Measurements from ENCODE around the gene FAM222B. TPM values are rescaled to one million over a fixed set of nuclear protein-coding genes. Genes with fewer than 3 reads are reported as not detected.
A peak's percentile ranks its signal among the peaks of the same experiment; 100 is the strongest.

FAM222B gene
- total RNA-seq, result 10 to 100 TPM; 15.4 to 17.1 TPM

GRCh38 chr17:28842282-28843012 is at the start of gene FAM222B:
Gene FAM222B (minus strand): TSS chr17:28842790. CDS start chr17:28766667, 76,123 bp downstream.
- Mint-ChIP-seq H3K4me1 (ENCODE audit: low read depth) (peaks cover 28% of the 10 kb centered on the region), H3K9me3 (ENCODE audit: insufficient read depth) (no peaks in the 10 kb centered on the region), H3K4me3 (peak within 1 kb of the TSS; percentile 100), H3K27me3 (ENCODE audit: low read depth) (no peaks in the 10 kb centered on the region), H3K36me3 (ENCODE audit: low read depth) (peaks cover 16% of the 10 kb centered on the region), H3K27ac (peak within 1 kb of the TSS; percentile 97)
- ChIA-PET CTCF (interaction anchor here (0.6 to 4.8 kb wide), 20 partner anchors 9 to 306 kb away, joined by 3 to 37 read pairs (median 3); partner anchors contain the start of genes DHRS13, SDF2 and TLCD1), POLR2A (interaction anchor here (0.5 to 2.1 kb wide), 12 partner anchors 16 to 181 kb away, joined by 3 to 14 read pairs (median 5); partner anchors contain the start of genes FLOT2, RPL23A, SDF2 and SUPT6H)
- DNase-seq, result peak; percentile 90
- ATAC-seq, result peak; percentile 99

GRCh38 chr17:28892024-28892423 is 49.4 kb upstream of the FAM222B start:
- ATAC-seq (no peak), DNase-seq (no peak)
- ChIA-PET POLR2A (interaction anchor here (1.1 to 2.8 kb wide), 5 partner anchors 10 to 34 kb away, joined by 3 to 13 read pairs (median 9); partner anchors contain the start of gene DHRS13), CTCF (interaction anchor here (0.9 to 7.9 kb wide), 7 partner anchors 10 to 165 kb away, joined by 3 to 64 read pairs (median 19); partner anchors contain the start of genes DHRS13, NEK8 and TLCD1)
- Mint-ChIP-seq H3K36me3 (ENCODE audit: low read depth) (peaks cover 54% of the 10 kb centered on the region), H3K9me3 (ENCODE audit: insufficient read depth) (no peaks in the 10 kb centered on the region), H3K4me1 (ENCODE audit: low read depth) (peaks cover 65% of the 10 kb centered on the region), H3K4me3 (no peak overlapping the region), H3K27ac (peak overlapping the region; percentile 83), H3K27me3 (ENCODE audit: low read depth) (no peaks in the 10 kb centered on the region)

GRCh38 chr17:28891201-28891600 is 48.6 kb upstream of the FAM222B start:
- POLR2A ChIA-PET, result interaction anchor here (2.8 kb wide), 1 partner anchor 11 kb away, joined by 13 read pairs; the partner anchor contains the start of gene DHRS13
- peaks cover 52% of the 10 kb centered on the region for H3K36me3 Mint-ChIP-seq (ENCODE audit: low read depth)

GRCh38 chr17:28889996-28890395 is 47.4 kb upstream of the FAM222B start:
- Mint-ChIP-seq H3K9me3 (ENCODE audit: insufficient read depth) (no peaks in the 10 kb centered on the region), H3K4me1 (ENCODE audit: low read depth) (peaks cover 58% of the 10 kb centered on the region), H3K36me3 (ENCODE audit: low read depth) (peaks cover 49% of the 10 kb centered on the region), H3K27ac (peak overlapping the region; percentile 70), H3K27me3 (ENCODE audit: low read depth) (no peaks in the 10 kb centered on the region), H3K4me3 (peak overlapping the region; percentile 32)
- DNase-seq (no peak), ATAC-seq (peak; percentile 31)
- ChIA-PET CTCF (interaction anchor here (1.8 to 5.7 kb wide), 2 partner anchors 12 to 126 kb away, joined by 4 to 39 read pairs; partner anchors contain the start of gene DHRS13), POLR2A (no interaction called here)

More at GRCh38 chr17:28891201-28891600, 48.6 kb upstream of the FAM222B start:
- Mint-ChIP-seq H3K4me3 (no peak overlapping the region), H3K9me3 (ENCODE audit: insufficient read depth) (no peaks in the 10 kb centered on the region), H3K27ac (peak overlapping the region; percentile 83), H3K4me1 (ENCODE audit: low read depth) (peaks cover 63% of the 10 kb centered on the region), H3K27me3 (ENCODE audit: low read depth) (no peaks in the 10 kb centered on the region)
- no peak for ATAC-seq
- no peak for DNase-seq
- CTCF ChIA-PET, result interaction anchor here (0.9 to 5.7 kb wide), 4 partner anchors 11 to 141 kb away, joined by 3 to 39 read pairs (median 4); partner anchors contain the start of gene DHRS13

- ChIA-PET POLR2A (no interaction called here), CTCF (no interaction called here)
- peaks cover 57% of the 10 kb centered on the region for H3K4me1 Mint-ChIP-seq (ENCODE audit: low read depth)
- H3K9me3 Mint-ChIP-seq (ENCODE audit: insufficient read depth), result no peaks in the 10 kb centered on the region
- no peaks in the 10 kb centered on the region for H3K27me3 Mint-ChIP-seq (ENCODE audit: low read depth)
- H3K27ac Mint-ChIP-seq, result no peak overlapping the region
- DNase-seq (no peak), ATAC-seq (no peak)
- no peak overlapping the region for H3K4me3 Mint-ChIP-seq
- H3K36me3 Mint-ChIP-seq (ENCODE audit: low read depth), result peaks cover 54% of the 10 kb centered on the region
Observed at GRCh38 chr17:28888832-28889231, 46.2 kb upstream of the FAM222B start.

- H3K4me1 Mint-ChIP-seq (ENCODE audit: low read depth), result peaks cover 48% of the 10 kb centered on the region
- H3K27ac Mint-ChIP-seq, result no peak overlapping the region
- no peaks in the 10 kb centered on the region for H3K9me3 Mint-ChIP-seq (ENCODE audit: insufficient read depth)
- ChIA-PET POLR2A (no interaction called here), CTCF (no interaction called here)
- H3K27me3 Mint-ChIP-seq (ENCODE audit: low read depth), result no peaks in the 10 kb centered on the region
- H3K36me3 Mint-ChIP-seq (ENCODE audit: low read depth), result peaks cover 50% of the 10 kb centered on the region
- no peak overlapping the region for H3K4me3 Mint-ChIP-seq
- DNase-seq (no peak), ATAC-seq (no peak)
Observed at GRCh38 chr17:28887871-28888471, 45.4 kb upstream of the FAM222B start.

- Mint-ChIP-seq H3K27ac (no peak overlapping the region), H3K4me1 (ENCODE audit: low read depth) (peaks cover 30% of the 10 kb centered on the region), H3K4me3 (no peak overlapping the region), H3K9me3 (ENCODE audit: insufficient read depth) (no peaks in the 10 kb centered on the region), H3K36me3 (ENCODE audit: low read depth) (peaks cover 49% of the 10 kb centered on the region), H3K27me3 (ENCODE audit: low read depth) (no peaks in the 10 kb centered on the region)
- ATAC-seq, result no peak
- POLR2A ChIA-PET, result no interaction called here
- CTCF ChIA-PET, result no interaction called here
- no peak for DNase-seq
Observed at GRCh38 chr17:28885951-28886350, 43.4 kb upstream of the FAM222B start.

- ATAC-seq (no peak), DNase-seq (no peak)
- Mint-ChIP-seq H3K27me3 (ENCODE audit: low read depth) (no peaks in the 10 kb centered on the region), H3K36me3 (ENCODE audit: low read depth) (peaks cover 52% of the 10 kb centered on the region), H3K9me3 (ENCODE audit: insufficient read depth) (no peaks in the 10 kb centered on the region), H3K27ac (peak overlapping the region; percentile 67), H3K4me3 (no peak overlapping the region), H3K4me1 (ENCODE audit: low read depth) (peaks cover 24% of the 10 kb centered on the region)
- ChIA-PET CTCF (interaction anchor here (1.0 kb wide), 1 partner anchor 122 kb away, joined by 4 read pairs; no protein-coding TSS in a partner anchor), POLR2A (interaction anchor here (1.5 kb wide), 1 partner anchor 13 kb away, joined by 6 read pairs; no protein-coding TSS in a partner anchor)
Observed at GRCh38 chr17:28885363-28885762, 42.8 kb upstream of the FAM222B start.

- Mint-ChIP-seq H3K36me3 (ENCODE audit: low read depth) (peaks cover 60% of the 10 kb centered on the region), H3K4me3 (no peak overlapping the region), H3K9me3 (ENCODE audit: insufficient read depth) (no peaks in the 10 kb centered on the region), H3K4me1 (ENCODE audit: low read depth) (peaks cover 12% of the 10 kb centered on the region), H3K27ac (peak overlapping the region; percentile 44), H3K27me3 (ENCODE audit: low read depth) (no peaks in the 10 kb centered on the region)
- DNase-seq (no peak), ATAC-seq (no peak)
- CTCF ChIA-PET, result interaction anchor here (1.0 kb wide), 1 partner anchor 120 kb away, joined by 4 read pairs; no protein-coding TSS in a partner anchor
- POLR2A ChIA-PET, result interaction anchor here (1.5 kb wide), 1 partner anchor 14 kb away, joined by 6 read pairs; no protein-coding TSS in a partner anchor
Observed at GRCh38 chr17:28883967-28884702, 41.5 kb upstream of the FAM222B start.

- ChIA-PET POLR2A (interaction anchor here (0.7 to 2.5 kb wide), 3 partner anchors 11 to 22 kb away, joined by 4 to 9 read pairs (median 9); no protein-coding TSS in a partner anchor), CTCF (interaction anchor here (1.5 kb wide), 1 partner anchor 119 kb away, joined by 4 read pairs; no protein-coding TSS in a partner anchor)
- Mint-ChIP-seq H3K36me3 (ENCODE audit: low read depth) (peaks cover 64% of the 10 kb centered on the region), H3K27ac (no peak overlapping the region), H3K27me3 (ENCODE audit: low read depth) (no peaks in the 10 kb centered on the region), H3K4me3 (no peak overlapping the region), H3K4me1 (ENCODE audit: low read depth) (peaks cover 17% of the 10 kb centered on the region), H3K9me3 (ENCODE audit: insufficient read depth) (no peaks in the 10 kb centered on the region)
- no peak for DNase-seq
- no peak for ATAC-seq
Observed at GRCh38 chr17:28882154-28882895, 39.7 kb upstream of the FAM222B start.
